ENCODE results near the gene CEP112. TPM values are rescaled to one million over a fixed set of nuclear protein-coding genes. Genes with fewer than 3 reads are reported as not detected.

CEP112 gene
- total and polyA plus RNA-seq, 10 of the 15 experiments (the other 5 are each of a cell fraction or from before 2014, with no cell fraction given) = 0.11 to 3.8 (median 0.32) TPM; not detected in 1

- BruUV-seq (replicated peaks) = no TSS peak
- no peaks in the 10 kb centered on the region for H4K20me1 ChIP-seq (ENCODE audit: control insufficient read depth, insufficient read depth)
- SMC1A ChIA-PET (ENCODE audit: uncharacterized antibody, unreplicated experiment) = interaction anchor here (1.1 to 1.7 kb wide), 3 partner anchors 20 to 32 kb away, joined by 3 to 8 read pairs (median 3); no protein-coding TSS in a partner anchor
- H2AFZ ChIP-seq (ENCODE audit: control insufficient read depth, low read depth, low read length) = no peak overlapping the region
- in situ Hi-C loops (cut with MboI) (no loop called here), intact Hi-C loops (cut with micrococcal nuclease; ENCODE audit: unreplicated experiment) (no loop called here)
- H3K27ac ChIP-seq (ENCODE audit: control insufficient read depth, insufficient read depth) = no peak overlapping the region
- H3K27me3 ChIP-seq (replicated peaks in 1 of 2; ENCODE audit: control insufficient read depth in 2 of 2, insufficient read depth in 2 of 2, low read length in 1 of 2) = no peaks in the 10 kb centered on the region
- WGBS (ENCODE audit: insufficient coverage, insufficient replicate concordance, low lambda C conversion rate, missing lambda C conversion rate) = 0% methylated on average over 1 of the region's 1 CpG
- TF ChIP-seq FOXK2 (IDR thresholded peaks at IDR 0.05) (no peak), MAX (IDR thresholded peaks at IDR 0.05; ENCODE audit: low read depth, low read length) (no peak), EGR1 (IDR thresholded peaks at IDR 0.05; ENCODE audit: borderline replicate concordance in 1 of 2, low read depth in 2 of 2, low read length in 2 of 2) (no peak), NFIC (IDR thresholded peaks at IDR 0.05; ENCODE audit: low read depth, low read length) (no peak), JUND (IDR thresholded peaks at IDR 0.05; ENCODE audit: low read depth, low read length) (no peak), ZSCAN29 (IDR thresholded peaks at IDR 0.05) (no peak), HDAC2 (IDR thresholded peaks at IDR 0.05) (no peak), SRF (IDR thresholded peaks at IDR 0.05; ENCODE audit: low read depth in 2 of 2, low read length in 2 of 2) (no peak), HDAC6 (IDR thresholded peaks at IDR 0.05; ENCODE audit: unreplicated experiment) (no peak), ZNF384 (IDR thresholded peaks at IDR 0.05; ENCODE audit: borderline replicate concordance, low read depth, low read length) (no peak), ZBTB33 (IDR thresholded peaks at IDR 0.05) (no peak), ZNF207 (IDR thresholded peaks at IDR 0.05; ENCODE audit: borderline replicate concordance) (no peak), SP1 (IDR thresholded peaks at IDR 0.05; ENCODE audit: low read depth, low read length) (no peak), SKIL (IDR thresholded peaks at IDR 0.05; ENCODE audit: low read depth, poor library complexity, severe bottlenecking) (no peak), RELA (IDR thresholded peaks at IDR 0.05; ENCODE audit: borderline replicate concordance, partially characterized antibody) (no peak), POLR2AphosphoS5 (IDR thresholded peaks at IDR 0.05; ENCODE audit: low read length) (no peak), LARP7 (IDR thresholded peaks at IDR 0.05) (no peak), STAT1 (conservative IDR thresholded peaks at IDR 0.05) (no peak)
- no peak overlapping the region for H3K4me3 ChIP-seq
- RAD21 ChIA-PET (ENCODE audit: unreplicated experiment) = interaction anchor here (1.4 kb wide), 1 partner anchor 32 kb away, joined by 3 read pairs; no protein-coding TSS in a partner anchor
- H3K79me2 ChIP-seq (ENCODE audit: control insufficient read depth, insufficient read depth, low read length) = no peaks in the 10 kb centered on the region
- no peak overlapping the region for H3K9ac ChIP-seq (ENCODE audit: control insufficient read depth, insufficient read depth, low read length)
- no peaks in the 10 kb centered on the region for H3K4me1 ChIP-seq (ENCODE audit: control insufficient read depth, insufficient read depth, low read length)
- POLR2A ChIA-PET = no interaction called here
- no peak for DNase-seq (ENCODE audit: low read depth, low spot score)
- FAIRE-seq = no peak
- ATAC-seq = no peak
- no peaks in the 10 kb centered on the region for H3K36me3 ChIP-seq (ENCODE audit: control insufficient read depth in 2 of 2, insufficient read depth in 2 of 2, low read length in 1 of 2)
- CTCF ChIA-PET = interaction anchor here (0.5 kb wide), 1 partner anchor 73 kb away, joined by 3 read pairs; no protein-coding TSS in a partner anchor
- H3K9me3 ChIP-seq (replicated peaks; ENCODE audit: control insufficient read depth, insufficient read depth, low read length) = no peaks in the 10 kb centered on the region
- H3K4me2 ChIP-seq (ENCODE audit: control insufficient read depth, insufficient read depth) = no peak overlapping the region
These were observed 448.7 kb downstream of the CEP112 start for GRCh38 chr17:65743308-65743655.

Data from GM12878 (cell line).